Common myeloid progenitor, CD34-positive (primary cell): ENCODE results near the gene MRGPRD.

Experiments
- CTCF ChIA-PET: fragments of 350-600 bp; sonication (Branson Sonifier 250); formaldehyde crosslinking; loops from one replicate; lab custom pipeline; 2021; ENCODE audit warnings: antibody characterized with exemption; lab: Charles Lee
- POLR2A ChIA-PET: fragments of 350-600 bp; sonication (Branson Sonifier 250); formaldehyde crosslinking; loops from one replicate; lab custom pipeline; 2021; ENCODE audit warnings: antibody characterized with exemption; lab: Charles Lee
- DNase-seq, 3 donors: peaks; one replicate each; pipeline versions ENCODE4 v3.0.0 to v3.0.0-alpha.2; 2013
- H3K27ac ChIP-seq, 2 experiments: 1 replicate in 1 of 2; 2 replicates in 1 of 2; pipeline ENCODE4 v1.7.0; 2013; ENCODE audit warnings: inconsistent platforms in 2 of 2, low read length in 2 of 2, mild to moderate bottlenecking in 2 of 2, low read depth in 1 of 2, moderate library complexity in 1 of 2; ENCODE audit not compliant: severe bottlenecking in 2 of 2, insufficient read depth in 1 of 2, poor library complexity in 1 of 2
- H3K27me3 ChIP-seq, 5 experiments: replicated peaks in 2 of 5; 1 replicate in 3 of 5; 2 replicates in 2 of 5; pipeline versions ENCODE4 v1.6.1 to v1.7.0; 2013; ENCODE audit warnings: low read length in 4 of 5, mild to moderate bottlenecking in 2 of 5, moderate library complexity in 2 of 5, inconsistent platforms in 1 of 5; ENCODE audit not compliant: insufficient read depth in 5 of 5, control insufficient read depth in 4 of 5
- H3K36me3 ChIP-seq, 4 experiments: 1 replicate in 2 of 4; 2 replicates in 2 of 4; pipeline versions ENCODE4 v1.6.1 to v1.7.0; 2013; ENCODE audit warnings: low read length in 3 of 4, control low read depth in 1 of 4, mild to moderate bottlenecking in 1 of 4; ENCODE audit not compliant: control insufficient read depth in 4 of 4, insufficient read depth in 4 of 4
- H3K4me1 ChIP-seq, 4 experiments: 1 replicate in 3 of 4; 2 replicates in 1 of 4; pipeline versions ENCODE4 v1.6.1 to v1.7.1; 2013; ENCODE audit warnings: low read length in 3 of 4, mild to moderate bottlenecking in 3 of 4, control low read depth in 1 of 4, inconsistent platforms in 1 of 4, moderate library complexity in 1 of 4; ENCODE audit not compliant: control insufficient read depth in 4 of 4, insufficient read depth in 4 of 4; ENCODE audit errors: control extremely low read depth in 1 of 4
- H3K4me3 ChIP-seq, 7 experiments: 1 replicate in 4 of 7; 2 replicates in 3 of 7; pipeline versions ENCODE4 v1.5.1 to v1.7.0; 2013; ENCODE audit warnings: mild to moderate bottlenecking in 7 of 7, low read length in 6 of 7, moderate library complexity in 6 of 7, inconsistent platforms in 2 of 7, low read depth in 2 of 7, control low read depth in 1 of 7; ENCODE audit not compliant: insufficient read depth in 4 of 7, control insufficient read depth in 1 of 7; ENCODE audit errors: extremely low read depth in 1 of 7
- H3K9me3 ChIP-seq, 5 experiments: 1 replicate in 4 of 5; 2 replicates in 1 of 5; pipeline versions ENCODE4 v1.6.1 to v1.7.1; 2013; ENCODE audit warnings: low read length in 4 of 5, mild to moderate bottlenecking in 2 of 5, inconsistent platforms in 1 of 5, low read depth in 1 of 5, moderate library complexity in 1 of 5; ENCODE audit not compliant: control insufficient read depth in 4 of 5, insufficient read depth in 2 of 5; ENCODE audit errors: control extremely low read depth in 1 of 5
- WGBS: methylation state at CpG from one replicate; pipeline ENCODE4 v1.1.5; 2013; ENCODE audit not compliant: insufficient coverage; 5-methylcytosine and 5-hydroxymethylcytosine counted together

The MRGPRD gene

DNA sequence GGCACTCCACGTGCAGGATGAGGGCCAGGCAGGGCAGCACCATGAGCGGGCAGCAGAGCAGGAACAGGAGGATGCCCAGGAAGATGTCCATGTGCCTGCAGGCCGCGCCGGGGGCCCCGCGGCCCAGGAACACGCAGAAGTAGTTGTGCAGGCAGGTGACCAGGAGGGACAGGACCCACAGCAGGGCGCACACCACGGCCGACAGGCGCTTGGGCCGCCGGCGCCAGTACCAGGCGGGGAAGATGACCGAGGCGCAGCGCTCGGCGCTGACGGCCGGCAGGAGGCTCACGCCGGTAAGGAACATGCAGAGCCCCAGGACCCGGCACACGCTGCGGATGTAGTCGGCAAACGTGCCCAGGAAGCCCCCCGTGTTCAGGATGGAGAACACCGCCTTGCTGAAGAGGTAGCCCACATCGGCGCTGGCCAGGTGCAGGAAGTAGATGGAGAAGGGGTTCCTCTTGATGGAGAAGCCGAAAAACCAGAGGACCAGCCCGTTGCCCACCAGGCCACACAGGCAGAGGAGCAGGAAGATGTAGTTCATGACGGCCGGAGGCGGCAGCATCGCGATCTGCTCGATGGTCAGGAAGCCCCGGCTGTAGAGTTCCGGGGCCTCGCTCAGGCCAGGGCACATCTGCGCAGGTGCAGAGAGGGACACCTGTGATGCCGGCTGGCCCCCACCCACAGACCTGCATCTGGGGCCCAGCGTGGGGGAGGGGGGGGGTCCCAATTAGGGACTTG lies 25.0 kb upstream of the MRGPRD start:
- 80% methylated on average over 41 of the region's 48 CpGs for WGBS
- H3K36me3 ChIP-seq = no peaks in the 10 kb centered on the region
- POLR2A ChIA-PET = no interaction called here
- no peak overlapping the region for H3K27ac ChIP-seq
- H3K4me1 ChIP-seq = peaks cover 0 to 2% (median 1%) of the 10 kb centered on the region in 4 experiments
- no peak for DNase-seq
- CTCF ChIA-PET = no interaction called here
- no peaks in the 10 kb centered on the region for H3K9me3 ChIP-seq
- peaks cover 0 to 51% (median 15%) of the 10 kb centered on the region in 5 experiments for H3K27me3 ChIP-seq
- no peak overlapping the region for H3K4me3 ChIP-seq

DNA sequence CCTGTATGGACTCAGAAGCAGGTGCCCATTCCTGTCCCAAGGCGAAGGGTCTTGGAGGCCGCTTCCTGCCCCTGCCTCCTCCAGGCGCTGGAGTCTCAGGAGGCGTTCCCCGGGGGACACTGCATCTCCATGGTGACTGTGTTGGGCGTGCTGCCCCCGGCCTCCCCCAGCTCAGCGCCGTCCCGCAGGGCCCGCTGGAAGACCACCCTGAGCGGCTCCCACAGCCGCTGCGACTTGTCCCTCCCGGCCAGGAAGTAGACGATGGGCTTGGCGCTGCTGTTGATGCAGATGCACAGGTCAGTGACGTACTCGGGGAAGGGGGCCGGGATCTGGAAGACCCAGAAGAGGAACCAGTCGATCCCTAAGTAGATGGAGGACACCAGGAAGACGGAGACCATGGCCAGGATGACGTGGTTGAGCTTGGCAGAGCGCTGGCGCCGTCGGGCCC lies 24.4 kb upstream of the MRGPRD start:
- Histone ChIP-seq H3K4me1 (no peaks in the 10 kb centered on the region), H3K4me3 (no peak overlapping the region), H3K27ac (no peak overlapping the region), H3K27me3 (peaks cover 0 to 45% (median 15%) of the 10 kb centered on the region in 5 experiments), H3K36me3 (no peaks in the 10 kb centered on the region), H3K9me3 (no peaks in the 10 kb centered on the region)
- ChIA-PET POLR2A (no interaction called here), CTCF (no interaction called here)
- DNase-seq = no peak
- WGBS = 94% methylated on average over 25 of the region's 27 CpGs

DNA sequence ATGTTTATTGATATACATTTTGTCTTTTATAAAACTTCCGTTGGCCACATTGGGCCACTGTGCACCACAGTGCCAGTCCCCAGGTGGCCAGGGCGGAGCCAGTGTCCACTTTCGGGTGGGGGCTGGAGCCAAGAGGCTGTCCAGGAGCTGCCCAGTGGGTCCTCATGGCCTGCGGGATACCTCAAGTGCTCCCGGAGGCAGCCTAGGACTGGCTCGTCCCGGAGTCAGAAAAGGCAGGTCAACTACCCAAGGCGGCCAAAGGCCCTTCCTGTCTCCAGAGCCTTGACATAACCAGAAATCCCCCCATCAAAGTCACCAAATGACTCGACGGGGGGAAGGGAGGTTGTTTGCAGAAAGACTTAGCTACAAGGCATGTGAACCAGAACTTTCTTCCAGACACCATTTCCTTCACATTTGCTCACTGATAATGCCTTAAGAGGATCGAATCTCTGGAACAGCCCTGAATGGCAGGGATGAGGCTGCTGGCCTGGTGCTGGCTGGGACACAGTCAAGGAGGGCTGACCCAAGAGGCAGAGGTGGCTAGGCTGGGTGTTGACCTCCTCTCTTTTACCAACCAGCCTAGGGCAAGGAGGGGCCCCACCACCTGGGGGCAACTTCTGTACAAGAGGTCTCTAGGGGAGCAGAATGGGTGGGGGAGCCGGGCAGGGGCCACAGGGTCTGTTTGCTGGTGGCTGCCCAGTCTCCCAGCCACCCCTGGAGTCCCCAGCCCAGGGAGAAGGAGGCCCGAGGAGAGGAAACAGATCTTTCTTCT lies 23.8 kb upstream of the MRGPRD start:
- no peaks in the 10 kb centered on the region for H3K9me3 ChIP-seq
- H3K27me3 ChIP-seq = peaks cover 0 to 39% (median 15%) of the 10 kb centered on the region in 5 experiments
- no peak overlapping the region for H3K27ac ChIP-seq
- no peak for DNase-seq
- ChIA-PET CTCF (no interaction called here), POLR2A (no interaction called here)
- no peak overlapping the region for H3K4me3 ChIP-seq
- no peaks in the 10 kb centered on the region for H3K36me3 ChIP-seq
- H3K4me1 ChIP-seq = no peaks in the 10 kb centered on the region
- 90% methylated on average over 10 of the region's 13 CpGs for WGBS

DNA sequence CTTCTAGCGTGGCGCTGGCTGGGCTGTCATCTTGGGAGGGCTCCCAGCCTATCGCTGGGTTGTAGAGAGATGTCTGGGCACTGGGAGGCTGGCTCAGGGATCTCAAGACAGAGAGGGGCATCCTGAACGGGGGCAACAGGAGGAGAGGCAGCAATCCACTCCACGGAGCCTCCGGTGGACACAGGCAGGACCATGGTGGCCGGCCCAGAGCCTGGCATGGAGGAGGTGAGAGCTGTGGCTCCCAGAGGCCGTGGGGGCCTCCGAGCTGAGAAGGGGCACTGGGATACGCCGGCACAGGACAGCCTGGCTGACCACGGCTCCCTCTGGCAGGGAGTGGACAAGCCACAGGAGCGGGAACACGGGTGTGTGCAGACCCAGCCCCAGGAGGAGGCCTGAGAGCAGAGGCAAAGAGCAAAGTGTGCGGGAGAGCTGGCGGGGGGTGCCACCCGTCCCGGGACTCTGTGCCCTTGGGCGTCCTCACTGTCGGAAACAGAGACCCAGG lies 23.1 kb upstream of the MRGPRD start:
- 97% methylated on average over 14 of the region's 20 CpGs for WGBS
- H3K27me3 ChIP-seq = peaks cover 0 to 33% (median 11%) of the 10 kb centered on the region in 5 experiments
- POLR2A ChIA-PET = no interaction called here
- no peaks in the 10 kb centered on the region for H3K36me3 ChIP-seq
- H3K9me3 ChIP-seq = no peaks in the 10 kb centered on the region
- H3K4me3 ChIP-seq = no peak overlapping the region
- no peak for DNase-seq
- CTCF ChIA-PET = interaction anchor here (1.6 kb wide), 1 partner anchor 14 kb away, joined by 3 read pairs; no protein-coding TSS in a partner anchor
- no peak overlapping the region for H3K27ac ChIP-seq
- H3K4me1 ChIP-seq = no peaks in the 10 kb centered on the region

DNA sequence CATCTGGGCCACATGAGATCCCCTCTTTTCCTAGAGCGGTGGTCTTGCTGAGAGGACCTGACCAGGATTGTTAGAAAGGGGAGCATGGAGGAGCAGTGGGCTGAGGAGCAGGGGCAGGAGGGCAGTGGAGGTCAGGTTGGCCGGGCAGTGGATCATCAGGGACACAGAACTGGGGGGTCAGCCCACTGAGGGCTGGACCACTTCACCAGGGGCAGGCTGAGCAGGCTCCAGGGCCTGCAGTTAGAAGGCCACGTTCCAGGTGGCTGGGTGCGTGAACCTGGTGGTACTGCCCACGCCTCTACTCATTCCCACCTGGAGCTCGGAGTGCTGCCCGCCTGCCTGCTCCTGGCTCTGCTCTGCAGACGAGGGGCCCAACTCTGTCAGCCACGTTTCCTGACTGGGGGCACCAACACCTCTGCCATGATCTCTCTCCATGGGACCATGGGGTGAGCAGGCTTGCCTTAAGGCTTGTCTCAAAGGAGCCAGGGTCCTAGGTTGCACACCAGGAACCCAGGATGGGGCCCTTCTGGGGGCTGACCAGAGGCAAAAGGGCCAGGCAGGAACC lies 22.6 kb upstream of the MRGPRD start:
- ChIA-PET POLR2A (no interaction called here), CTCF (interaction anchor here (1.6 kb wide), 1 partner anchor 14 kb away, joined by 3 read pairs; no protein-coding TSS in a partner anchor)
- Histone ChIP-seq H3K4me1 (no peaks in the 10 kb centered on the region), H3K9me3 (no peaks in the 10 kb centered on the region), H3K4me3 (no peak overlapping the region), H3K36me3 (no peaks in the 10 kb centered on the region), H3K27me3 (peaks cover 0 to 27% (median 9%) of the 10 kb centered on the region in 5 experiments), H3K27ac (no peak overlapping the region)
- no peak for DNase-seq
- WGBS = 98% methylated on average over 8 of the region's 9 CpGs

DNA sequence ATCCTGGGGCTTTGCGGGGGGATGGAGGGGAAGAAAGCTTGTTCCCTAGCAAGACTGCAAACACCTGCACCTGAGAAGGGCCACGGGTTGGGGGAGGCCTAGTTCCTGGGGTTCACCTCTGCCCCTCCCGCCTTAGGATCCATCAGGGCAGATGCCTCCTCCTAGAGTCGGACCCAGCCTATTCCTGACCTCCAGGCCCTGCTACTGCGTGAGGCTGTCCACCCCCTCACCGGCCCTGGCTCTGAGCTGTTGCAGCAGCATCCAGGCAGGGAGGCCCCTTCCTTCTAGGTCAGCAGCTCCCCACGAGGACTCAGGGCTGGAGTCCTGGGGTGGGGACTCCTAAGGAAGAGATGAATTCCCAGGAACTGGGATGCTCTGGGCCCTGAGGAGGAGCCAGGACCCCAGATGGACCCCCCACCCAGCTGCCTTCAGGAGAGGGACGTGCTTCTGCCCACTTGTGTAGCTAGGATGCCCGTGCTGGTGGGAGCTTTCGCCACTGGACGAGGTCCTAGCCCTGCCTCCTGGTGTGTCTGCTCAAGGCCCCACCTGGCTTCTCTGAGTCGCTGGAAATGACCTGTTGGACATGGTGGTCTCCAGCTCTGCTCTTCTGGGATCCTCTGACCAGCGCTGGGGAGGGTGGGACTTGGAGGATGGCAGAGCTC lies 21.9 kb upstream of the MRGPRD start:
- CTCF ChIA-PET = interaction anchor here (1.6 kb wide), 1 partner anchor 13 kb away, joined by 3 read pairs; no protein-coding TSS in a partner anchor
- H3K4me3 ChIP-seq = no peak overlapping the region
- WGBS = 94% methylated on average over 13 of the region's 13 CpGs

More for the DNA sequence above, 21.9 kb upstream of the MRGPRD start:
- H3K27ac ChIP-seq = no peak overlapping the region
- POLR2A ChIA-PET = no interaction called here
- H3K9me3 ChIP-seq = no peaks in the 10 kb centered on the region
- no peak for DNase-seq
- no peaks in the 10 kb centered on the region for H3K4me1 ChIP-seq
- H3K27me3 ChIP-seq = peaks cover 0 to 21% (median 7%) of the 10 kb centered on the region in 5 experiments
- no peaks in the 10 kb centered on the region for H3K36me3 ChIP-seq
